B cell (primary cell): Measurements from ENCODE around the gene MESP2. TPM values are rescaled to one million over a fixed set of nuclear protein-coding genes. Genes with fewer than 3 reads are reported as not detected.
"Not testable (repeated sequence)": the region's sequence is repeated elsewhere in the genome, so short reads cannot be mapped to it uniquely, and the experiment has no call there.

Source experiments
- ATAC-seq: fragments of 200-7000 bp; cut with Tn5 transposase; one replicate; pipeline ENCODE4 v1.10.0; 2021; ENCODE audit warnings: low read depth, mild to moderate bottlenecking, moderate number of reproducible peaks, moderate library complexity
- CTCF ChIA-PET: fragments of 350-600 bp; sonication (Branson Sonifier 250); formaldehyde crosslinking; loops from one replicate; lab custom pipeline; 2021; ENCODE audit warnings: antibody characterized with exemption, inconsistent platforms; lab: Charles Lee
- POLR2A ChIA-PET: fragments of 350-600 bp; sonication (Branson Sonifier 250); formaldehyde crosslinking; loops from one replicate; lab custom pipeline; 2021; ENCODE audit warnings: antibody characterized with exemption; lab: Charles Lee
- DNase-seq: peaks from one replicate; pipeline ENCODE4 v3.0.0; 2013
- H2AFZ ChIP-seq: 2 replicates; pipeline ENCODE4 v1.6.1; 2012; ENCODE audit warnings: mild to moderate bottlenecking, low read depth, low read length; ENCODE audit not compliant: insufficient read depth, poor library complexity, severe bottlenecking
- H3K27ac ChIP-seq, 2 donors: 1 replicate in 1 of 2; 2 replicates in 1 of 2; pipeline ENCODE4 v1.5.1; 2012 to 2013; ENCODE audit warnings: low read length in 2 of 2, mild to moderate bottlenecking in 2 of 2, moderate library complexity in 1 of 2
- H3K27me3 ChIP-seq, 4 experiments: fragments of 200-600 bp in 1 of 4; sonication (generic) in 1 of 4; replicated peaks in 1 of 4; 1 replicate in 2 of 4; 2 replicates in 2 of 4; pipeline versions ENCODE4 v1.6.1 to v1.7.0; 2013 to 2016; ENCODE audit warnings: low read length in 3 of 4, mild to moderate bottlenecking in 2 of 4, mixed read lengths in 1 of 4, moderate library complexity in 1 of 4; ENCODE audit not compliant: insufficient read depth in 4 of 4, control insufficient read depth in 3 of 4; ENCODE audit errors: control extremely low read depth in 1 of 4
- H3K36me3 ChIP-seq, 2 experiments: replicated peaks in 1 of 2; 1 replicate in 1 of 2; 2 replicates in 1 of 2; pipeline versions ENCODE4 v1.6.1 to v1.7.1; 2013; ENCODE audit warnings: low read length in 1 of 2; ENCODE audit not compliant: insufficient read depth in 2 of 2, control insufficient read depth in 1 of 2; ENCODE audit errors: control extremely low read depth in 1 of 2, extremely low read depth in 1 of 2
- H3K4me1 ChIP-seq, 2 donors: fragments of 200-600 bp in 1 of 2; sonication (generic) in 1 of 2; 1 replicate in 1 of 2; 2 replicates in 1 of 2; pipeline versions ENCODE4 v1.5.1 to v1.6.1; 2013 to 2017; ENCODE audit warnings: low read length in 2 of 2; ENCODE audit not compliant: control insufficient read depth in 2 of 2, insufficient read depth in 2 of 2
- H3K4me2 ChIP-seq: replicated peaks from 2 replicates; pipeline ENCODE3; 2012; ENCODE audit warnings: mild to moderate bottlenecking, low read depth, low read length; ENCODE audit not compliant: poor library complexity, severe bottlenecking
- H3K4me3 ChIP-seq, 5 experiments: fragments of 200-600 bp in 1 of 5; sonication (generic) in 1 of 5; 1 replicate in 3 of 5; 2 replicates in 2 of 5; pipeline versions ENCODE4 v1.5.1 to v1.7.0; 2011 to 2016; ENCODE audit warnings: low read length in 4 of 5, mild to moderate bottlenecking in 4 of 5, low read depth in 2 of 5, control low read depth in 1 of 5, moderate library complexity in 1 of 5; ENCODE audit not compliant: insufficient read depth in 1 of 5; ENCODE audit errors: control extremely low read depth in 1 of 5, extremely low read depth in 1 of 5
- H3K79me2 ChIP-seq: fragments of 200-600 bp; sonication (generic); one replicate; pipeline ENCODE4 v1.6.0; 2016; ENCODE audit warnings: low read length; ENCODE audit not compliant: control insufficient read depth, insufficient read depth
- H3K9ac ChIP-seq: fragments of 200-600 bp; sonication (generic); 2 replicates; pipeline ENCODE4 v1.6.1; 2017; ENCODE audit warnings: mild to moderate bottlenecking, low read length, moderate library complexity
- H3K9me3 ChIP-seq, 3 donors: one replicate each; pipeline versions ENCODE4 v1.6.1 to v1.7.1; 2013; ENCODE audit warnings: low read length in 2 of 3; ENCODE audit not compliant: control insufficient read depth in 2 of 3, insufficient read depth in 1 of 3; ENCODE audit errors: control extremely low read depth in 1 of 3
- H4K20me1 ChIP-seq: 2 replicates; pipeline ENCODE4 v1.6.0; 2012; ENCODE audit warnings: mild to moderate bottlenecking, low read length; ENCODE audit not compliant: insufficient read depth, control insufficient read depth, poor library complexity, severe bottlenecking
- H3K27ac Mint-ChIP-seq: one replicate; pipeline ENCODE4 v1.8.0; 2021; ENCODE audit warnings: mixed read lengths
- H3K27me3 Mint-ChIP-seq: one replicate; pipeline ENCODE4 v1.8.0; 2021; ENCODE audit warnings: mixed read lengths
- H3K4me1 Mint-ChIP-seq: one replicate; pipeline ENCODE4 v1.8.0; 2021; ENCODE audit warnings: mixed read lengths
- H3K4me3 Mint-ChIP-seq: one replicate; pipeline ENCODE4 v1.8.0; 2021; ENCODE audit warnings: mixed read lengths
- H3K9me3 Mint-ChIP-seq: one replicate; pipeline ENCODE4 v1.8.0; 2022; ENCODE audit warnings: mixed read lengths; ENCODE audit not compliant: insufficient read depth
- EZH2 ChIP-seq: IDR thresholded peaks from 2 replicates; pipeline ENCODE4 v1.6.1; 2012; ENCODE audit warnings: borderline replicate concordance, low read depth, mild to moderate bottlenecking, moderate library complexity, low read length; ENCODE audit not compliant: insufficient read depth, poor library complexity, severe bottlenecking
- WGBS: methylation state at CpG from one replicate; pipeline ENCODE4 v1.1.5; 2013; ENCODE audit warnings: missing lambda C conversion rate; ENCODE audit not compliant: insufficient coverage; 5-methylcytosine and 5-hydroxymethylcytosine counted together
- intact Hi-C: fragments of 100-400 bp; cut with micrococcal nuclease; formaldehyde crosslinking; loops from one replicate; pipeline ENCODE4 v1.10.0; 2022
- polyA plus RNA-seq: library from polyadenylated mRNA; depleted of rRNA; stranded (reverse); fragments of >200 nt; gene quantifications from 2 replicates; pipeline ENCODE4 v1.2.3, GENCODE V29; 2012
- total RNA-seq, 2 donors: library from RNA; stranded (reverse); fragments of 120-200 nt in 1 of 2; gene quantifications; 1 replicate in 1 of 2; 2 replicates in 1 of 2; pipeline versions ENCODE4 v1.2.3 to v1.2.4, GENCODE V29; 2013 to 2022
- TF ChIP-seq, protein P1 (sequence below): fragments of 200-600 bp; IDR thresholded peaks from one replicate; pipeline ENCODE4 v1.8.0; 2022; ENCODE audit warnings: antibody characterized with exemption, mild to moderate bottlenecking

Gene MESP2
- total and polyA plus RNA-seq, 2 donors (not counting 1 experiment from before 2014, with no cell fraction given): not detected

DNA sequence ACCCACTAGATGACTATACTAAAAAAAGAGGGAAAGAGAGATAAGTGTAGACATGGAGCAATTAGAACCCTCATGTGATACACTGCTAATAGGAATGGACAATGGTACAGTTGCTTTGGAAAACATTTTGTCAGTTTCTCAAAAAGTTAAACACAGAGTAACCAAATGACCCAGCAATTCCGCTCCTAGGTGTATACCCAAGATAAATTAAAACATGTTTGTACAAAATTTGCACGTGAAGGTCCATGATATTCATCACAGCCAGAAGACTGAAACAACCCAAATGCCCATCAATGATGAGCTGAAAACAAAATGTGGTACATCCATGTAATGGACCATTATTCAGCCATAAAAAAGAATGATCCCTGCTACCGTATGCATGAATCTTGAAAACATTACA lies 11.8 kb downstream of the MESP2 start:
- no peak overlapping the region for H3K4me2 ChIP-seq
- H3K4me3 Mint-ChIP-seq: no peak overlapping the region
- no peaks in the 10 kb centered on the region for H3K36me3 ChIP-seq
- POLR2A ChIA-PET: no interaction called here
- intact Hi-C loops: no loop called here
- TF ChIP-seq, protein P1, sequence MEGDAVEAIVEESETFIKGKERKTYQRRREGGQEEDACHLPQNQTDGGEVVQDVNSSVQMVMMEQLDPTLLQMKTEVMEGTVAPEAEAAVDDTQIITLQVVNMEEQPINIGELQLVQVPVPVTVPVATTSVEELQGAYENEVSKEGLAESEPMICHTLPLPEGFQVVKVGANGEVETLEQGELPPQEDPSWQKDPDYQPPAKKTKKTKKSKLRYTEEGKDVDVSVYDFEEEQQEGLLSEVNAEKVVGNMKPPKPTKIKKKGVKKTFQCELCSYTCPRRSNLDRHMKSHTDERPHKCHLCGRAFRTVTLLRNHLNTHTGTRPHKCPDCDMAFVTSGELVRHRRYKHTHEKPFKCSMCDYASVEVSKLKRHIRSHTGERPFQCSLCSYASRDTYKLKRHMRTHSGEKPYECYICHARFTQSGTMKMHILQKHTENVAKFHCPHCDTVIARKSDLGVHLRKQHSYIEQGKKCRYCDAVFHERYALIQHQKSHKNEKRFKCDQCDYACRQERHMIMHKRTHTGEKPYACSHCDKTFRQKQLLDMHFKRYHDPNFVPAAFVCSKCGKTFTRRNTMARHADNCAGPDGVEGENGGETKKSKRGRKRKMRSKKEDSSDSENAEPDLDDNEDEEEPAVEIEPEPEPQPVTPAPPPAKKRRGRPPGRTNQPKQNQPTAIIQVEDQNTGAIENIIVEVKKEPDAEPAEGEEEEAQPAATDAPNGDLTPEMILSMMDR: no peak
- no peak for TF ChIP-seq EZH2
- CTCF ChIA-PET: no interaction called here
- no peak overlapping the region for H3K27ac ChIP-seq
- H3K27me3 Mint-ChIP-seq: peaks cover 9% of the 10 kb centered on the region
- no peak overlapping the region for H3K27ac Mint-ChIP-seq
- peaks cover 4% of the 10 kb centered on the region for H3K9me3 Mint-ChIP-seq
- no peak overlapping the region for H3K9ac ChIP-seq
- peaks cover 3 to 8% (median 7%) of the 10 kb centered on the region in 3 donors for H3K9me3 ChIP-seq
- DNase-seq: no peak
- no peak overlapping the region for H3K4me3 ChIP-seq
- no peak for ATAC-seq
- 100% methylated on average over 1 of the region's 3 CpGs for WGBS
- H4K20me1 ChIP-seq: no peaks in the 10 kb centered on the region
- H3K27me3 ChIP-seq: no peaks in the 10 kb centered on the region
- no peaks in the 10 kb centered on the region for H3K79me2 ChIP-seq
- H2AFZ ChIP-seq: no peak overlapping the region
- H3K4me1 ChIP-seq: peaks cover 0 to 14% of the 10 kb centered on the region in 2 donors
- H3K4me1 Mint-ChIP-seq: peaks cover 13% of the 10 kb centered on the region

DNA sequence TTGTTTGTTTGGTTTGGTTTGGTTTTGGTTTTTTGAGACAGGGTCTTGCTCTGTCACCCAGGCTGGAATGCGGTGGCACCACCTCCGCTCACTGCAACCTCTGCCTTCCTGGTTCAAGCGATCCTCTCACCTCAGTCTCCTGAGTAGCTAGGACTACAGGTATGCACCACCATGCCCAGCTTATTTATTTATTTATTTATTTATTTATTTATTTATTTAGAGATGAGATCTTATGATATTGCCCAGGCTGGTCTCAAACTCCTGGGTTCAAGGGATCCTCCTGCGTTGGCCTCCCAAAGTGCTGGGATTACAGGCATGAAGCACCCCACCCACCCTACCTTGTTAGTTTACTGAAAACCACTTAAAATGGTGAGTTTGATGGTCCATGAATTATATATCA lies 12.5 kb downstream of the MESP2 start:
- H3K9me3 Mint-ChIP-seq, ATAC-seq: not testable (repeated sequence)

More for the DNA sequence above, 12.5 kb downstream of the MESP2 start:
- H3K27ac ChIP-seq, H3K27me3 Mint-ChIP-seq, H3K4me3 ChIP-seq, H3K4me1 Mint-ChIP-seq, CTCF ChIA-PET, H3K4me1 ChIP-seq, H3K36me3 ChIP-seq, DNase-seq, H4K20me1 ChIP-seq, H3K9ac ChIP-seq, POLR2A ChIA-PET, H3K79me2 ChIP-seq, H3K27me3 ChIP-seq, H3K4me3 Mint-ChIP-seq, H3K9me3 ChIP-seq, intact Hi-C loops, H3K4me2 ChIP-seq, H3K27ac Mint-ChIP-seq, H2AFZ ChIP-seq: not testable (repeated sequence)
- WGBS: 100% methylated on average over 2 of the region's 4 CpGs
